CD4-positive, alpha-beta T cell treated with Interleukin-6 for 4 hours (primary cell): ENCODE results near the gene SLC12A7.

Experiments
- DNase-seq: peaks from one replicate; pipeline ENCODE4 v3.0.0-alpha.2; 2020; ENCODE audit warnings: mixed read lengths

SLC12A7 gene

GRCh38 chr5:1124205-1125029 is 12.6 kb upstream of the SLC12A7 start:
- DNase-seq: no peak

- no peak for DNase-seq
Observed at GRCh38 chr5:1123418-1124147, 11.7 kb upstream of the SLC12A7 start.

GRCh38 chr5:1122511-1123294 is 10.8 kb upstream of the SLC12A7 start:
- DNase-seq: no peak

- DNase-seq: no peak
Observed at GRCh38 chr5:1121891-1122290, 10.0 kb upstream of the SLC12A7 start.

- no peak for DNase-seq
Observed at GRCh38 chr5:1121044-1121443, 9.2 kb upstream of the SLC12A7 start.

- no peak for DNase-seq
Observed at GRCh38 chr5:1120236-1120999, 8.6 kb upstream of the SLC12A7 start.

GRCh38 chr5:1119312-1119831 is 7.5 kb upstream of the SLC12A7 start:
- no peak for DNase-seq

- no peak for DNase-seq
Observed at GRCh38 chr5:1118738-1119137, 6.9 kb upstream of the SLC12A7 start.

- no peak for DNase-seq
Observed at GRCh38 chr5:1118231-1118698, 6.4 kb upstream of the SLC12A7 start.

- no peak for DNase-seq
Observed at GRCh38 chr5:1116977-1117376, 5.1 kb upstream of the SLC12A7 start.

- no peak for DNase-seq
Observed at GRCh38 chr5:1116109-1116740, 4.4 kb upstream of the SLC12A7 start.

- no peak for DNase-seq
Observed at GRCh38 chr5:1115123-1115815, 3.4 kb upstream of the SLC12A7 start.

GRCh38 chr5:1113805-1114586 is 2.1 kb upstream of the SLC12A7 start:
- no peak for DNase-seq

GRCh38 chr5:1113332-1113690 is 1.4 kb upstream of the SLC12A7 start:
- no peak for DNase-seq

GRCh38 chr5:1112596-1113331 is 901 bp upstream of the SLC12A7 start:
- no peak for DNase-seq

- DNase-seq: peak; percentile 30
Observed at GRCh38 chr5:1111241-1111726, 579 bp downstream of the SLC12A7 start.

- DNase-seq: peak; percentile 5
Observed at GRCh38 chr5:1110307-1111240, 1.3 kb downstream of the SLC12A7 start.
